D721Med (cell line): ENCODE results near the gene KRTAP2-1.
"Not testable (repeated sequence)": the region's sequence is repeated elsewhere in the genome, so short reads cannot be mapped to it uniquely, and the experiment has no call there.

ENCODE experiments used
- DNase-seq: peaks from one replicate; pipeline ENCODE4 v3.0.0; 2011; ENCODE audit warnings: low spot score; ENCODE audit not compliant: insufficient read length
- FAIRE-seq: peaks from 2 replicates; lab custom pipeline; 2011; peaks lifted over from hg19 to GRCh38; lab: Jason Lieb, UNC
- TF ChIP-seq, protein P1 (sequence below): IDR thresholded peaks from 2 replicates; pipeline ENCODE4 v1.5.1; 2012; ENCODE audit warnings: mild to moderate bottlenecking, control low read depth; ENCODE audit not compliant: insufficient read depth; ENCODE audit errors: missing control alignments

KRTAP2-1 gene

GRCh38 chr17:41052566-41052965 is 5.5 kb upstream of the KRTAP2-1 start:
- no peak for DNase-seq
- no peak for FAIRE-seq
- TF ChIP-seq, protein P1, sequence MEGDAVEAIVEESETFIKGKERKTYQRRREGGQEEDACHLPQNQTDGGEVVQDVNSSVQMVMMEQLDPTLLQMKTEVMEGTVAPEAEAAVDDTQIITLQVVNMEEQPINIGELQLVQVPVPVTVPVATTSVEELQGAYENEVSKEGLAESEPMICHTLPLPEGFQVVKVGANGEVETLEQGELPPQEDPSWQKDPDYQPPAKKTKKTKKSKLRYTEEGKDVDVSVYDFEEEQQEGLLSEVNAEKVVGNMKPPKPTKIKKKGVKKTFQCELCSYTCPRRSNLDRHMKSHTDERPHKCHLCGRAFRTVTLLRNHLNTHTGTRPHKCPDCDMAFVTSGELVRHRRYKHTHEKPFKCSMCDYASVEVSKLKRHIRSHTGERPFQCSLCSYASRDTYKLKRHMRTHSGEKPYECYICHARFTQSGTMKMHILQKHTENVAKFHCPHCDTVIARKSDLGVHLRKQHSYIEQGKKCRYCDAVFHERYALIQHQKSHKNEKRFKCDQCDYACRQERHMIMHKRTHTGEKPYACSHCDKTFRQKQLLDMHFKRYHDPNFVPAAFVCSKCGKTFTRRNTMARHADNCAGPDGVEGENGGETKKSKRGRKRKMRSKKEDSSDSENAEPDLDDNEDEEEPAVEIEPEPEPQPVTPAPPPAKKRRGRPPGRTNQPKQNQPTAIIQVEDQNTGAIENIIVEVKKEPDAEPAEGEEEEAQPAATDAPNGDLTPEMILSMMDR, result no peak

GRCh38 chr17:41049110-41049509 is 2.0 kb upstream of the KRTAP2-1 start:
- FAIRE-seq, result no peak
- no peak for DNase-seq
- TF ChIP-seq, protein P1, result no peak

DNA sequence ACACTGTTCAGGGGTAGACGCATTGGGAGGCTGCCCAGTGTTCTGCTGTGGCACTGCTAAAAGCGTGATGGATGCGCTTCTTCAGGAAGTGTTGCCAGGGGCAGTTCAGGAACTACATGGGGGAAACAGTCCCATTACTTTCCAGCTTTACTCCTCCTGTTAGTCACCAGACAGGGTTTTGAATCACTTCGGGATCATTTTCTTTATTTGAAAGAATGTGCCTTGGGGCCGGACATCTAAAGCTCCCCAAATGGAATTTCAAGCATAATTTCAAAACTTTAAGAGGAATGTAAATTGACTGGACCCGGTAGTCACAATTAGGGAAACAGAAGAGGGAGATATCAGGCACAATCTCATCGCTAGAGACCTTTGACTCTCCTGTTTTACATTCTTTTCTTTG is 1.3 kb upstream of the KRTAP2-1 start:
- FAIRE-seq, result no peak
- DNase-seq, result no peak
- TF ChIP-seq, protein P1, result no peak

DNA sequence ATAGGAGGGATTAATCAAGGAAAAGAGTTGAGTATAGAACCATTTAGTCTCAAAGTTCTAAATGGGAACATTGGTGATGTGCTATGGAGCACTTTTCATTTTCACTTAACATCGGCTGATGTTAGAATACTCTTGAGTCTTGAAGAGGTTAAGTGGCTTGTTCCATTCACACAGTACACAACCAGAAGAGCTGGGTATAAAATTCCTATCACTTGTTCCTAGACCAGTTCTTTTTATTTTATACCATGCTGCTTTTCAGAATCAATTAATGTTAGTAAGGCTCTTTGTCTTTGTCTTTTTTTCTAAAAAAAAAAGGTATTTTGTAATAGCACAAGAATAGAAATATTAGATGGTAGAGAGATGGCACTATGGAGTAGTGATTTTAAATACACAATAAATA is 4.2 kb downstream of the KRTAP2-1 start:
- no peak for FAIRE-seq
- no peak for DNase-seq
- TF ChIP-seq, protein P1, result no peak

DNA sequence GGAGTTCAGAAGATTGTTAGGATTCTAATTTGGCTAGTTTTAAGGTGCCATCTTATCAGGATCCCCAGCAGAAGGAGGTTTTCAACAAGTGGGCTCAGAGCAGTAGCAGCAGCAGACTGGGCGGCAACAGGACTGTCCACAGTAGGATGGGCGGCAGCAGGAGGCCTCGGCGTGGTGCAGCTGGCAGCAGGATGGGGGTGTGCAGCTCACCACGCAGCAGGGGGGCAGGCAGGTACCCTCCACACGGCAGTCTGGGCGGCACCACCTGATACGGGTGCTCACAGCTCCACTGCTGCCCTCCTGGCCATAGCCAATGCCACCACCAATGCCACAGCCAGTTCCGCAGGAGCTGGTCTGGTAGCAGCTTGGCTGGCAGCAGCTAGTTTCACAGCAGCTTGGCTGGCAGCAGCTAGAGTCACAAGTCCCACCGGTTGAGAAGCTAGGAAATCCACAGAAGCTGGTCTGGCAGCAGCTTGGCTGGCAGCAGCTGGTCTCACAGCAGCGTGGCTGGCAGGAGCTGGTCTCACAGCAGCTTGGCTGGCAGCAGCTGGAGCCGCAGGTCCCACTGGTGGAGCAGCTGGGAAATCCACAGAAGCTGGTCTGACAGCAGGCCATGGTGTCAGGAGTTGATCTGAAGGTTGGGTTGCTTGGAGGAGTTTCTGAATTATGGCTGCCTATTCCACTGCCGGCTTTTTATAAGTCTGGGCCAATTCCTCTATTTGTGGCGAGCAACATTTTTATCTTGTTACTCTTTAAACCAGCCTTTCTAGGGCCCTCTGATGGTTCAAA is 6.1 kb downstream of the KRTAP2-1 start, which contains the start of gene KRTAP1-1:
Gene KRTAP1-1 (minus strand): TSS at position 668 of the 789 bp plus-strand sequence. CDS start 53 bp downstream, at position 615.
- not testable (repeated sequence) for FAIRE-seq

DNA sequence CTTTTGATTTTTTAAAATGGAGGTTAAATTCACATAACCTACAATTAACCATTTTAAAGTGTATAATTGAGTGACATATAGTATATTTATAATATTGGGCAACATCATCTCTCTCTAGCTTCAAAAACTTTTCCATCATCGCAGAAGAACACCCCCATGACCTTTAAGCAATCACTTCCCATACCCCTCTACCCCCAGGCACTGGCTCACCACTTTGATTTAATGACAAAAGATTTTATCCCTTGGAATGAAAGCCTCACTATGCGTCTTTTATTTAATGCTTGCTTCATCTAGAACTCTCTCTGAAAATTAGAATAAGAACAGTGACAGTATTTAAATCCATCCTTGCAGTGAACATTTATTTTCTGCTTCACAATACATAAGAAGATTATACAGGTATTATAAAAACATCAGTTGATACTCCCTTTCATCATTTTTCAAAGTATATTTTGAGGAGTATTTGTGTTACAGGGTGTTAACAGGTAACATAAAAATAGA is 9.2 kb downstream of the KRTAP2-1 start:
- TF ChIP-seq, protein P1, result no peak
- FAIRE-seq, result no peak
- no peak for DNase-seq

More for the DNA sequence above, 6.1 kb downstream of the KRTAP2-1 start, which contains the start of gene KRTAP1-1:
- DNase-seq, result not testable (repeated sequence)

DNA sequence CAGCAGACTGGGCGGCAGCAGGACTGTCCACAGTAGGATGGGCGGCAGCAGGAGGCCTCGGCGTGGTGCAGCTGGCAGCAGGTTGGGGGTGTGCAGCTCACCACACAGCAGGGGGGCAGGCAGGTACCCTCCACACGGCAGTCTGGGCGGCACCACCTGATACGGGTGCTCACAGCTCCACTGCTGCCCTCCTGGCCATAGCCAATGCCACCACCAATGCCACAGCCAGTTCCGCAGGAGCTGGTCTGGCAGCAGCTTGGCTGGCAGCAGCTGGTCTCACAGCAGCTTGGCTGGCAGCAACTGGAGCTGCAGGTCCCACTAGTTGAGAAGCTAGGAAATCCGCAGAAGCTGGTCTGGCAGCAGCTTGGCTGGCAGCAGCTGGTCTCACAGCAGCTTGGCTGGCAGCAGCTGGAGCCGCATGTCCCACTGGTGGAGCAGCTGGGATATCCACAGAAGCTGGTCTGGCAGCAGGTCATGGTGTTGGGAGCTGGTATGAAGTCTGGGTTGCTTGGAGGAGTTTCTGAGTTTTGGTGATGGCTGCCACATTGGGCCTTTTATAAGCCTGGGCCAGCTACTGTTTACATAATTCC is 12.7 kb downstream of the KRTAP2-1 start, which contains the start of gene KRTAP1-3:
Gene KRTAP1-3 (minus strand): TSS at position 529 of the 590 bp plus-strand sequence. CDS start 53 bp downstream, at position 476.
- DNase-seq, FAIRE-seq: not testable (repeated sequence)

- FAIRE-seq (no peak), DNase-seq (no peak)
- TF ChIP-seq, protein P1, result no peak
Observed at GRCh38 chr17:41029633-41030245, 17.4 kb downstream of the KRTAP2-1 start, which contains the start of gene KRTAP1-4. KRTAP1-4 (minus strand) TSS chr17:41030195; CDS start chr17:41030078, 117 bp downstream.
